ENCODE data around the gene PFKFB2. TPM values are rescaled to one million over a fixed set of nuclear protein-coding genes. Genes with fewer than 3 reads are reported as not detected.

Gene PFKFB2
- polyA plus RNA-seq, 1 donor (not counting 4 experiments of a cell fraction or from before 2014, with no cell fraction given), result 12.2 TPM

GRCh38 chr1:207055386-207056001 is 2.4 kb downstream of the PFKFB2 start:
- Histone ChIP-seq H4K20me1 (ENCODE audit: control insufficient read depth, extremely low read depth, insufficient read depth, low read length) (no peaks in the 10 kb centered on the region), H3K27me3 (ENCODE audit: control insufficient read depth, extremely low read depth, insufficient read depth, low read length) (no peaks in the 10 kb centered on the region), H3K27ac (ENCODE audit: control insufficient read depth, insufficient read depth, low read length) (no peak overlapping the region), H3K36me3 (ENCODE audit: control insufficient read depth in 2 of 2, extremely low read depth in 1 of 2, insufficient read depth in 2 of 2, low read length in 2 of 2) (peaks cover 2 to 3% of the 10 kb centered on the region in 2 experiments), H3K9me3 (ENCODE audit: control insufficient read depth, low read depth, low read length) (no peaks in the 10 kb centered on the region), H3K4me1 (ENCODE audit: control insufficient read depth, extremely low read depth, insufficient read depth, low read length) (peaks cover 26% of the 10 kb centered on the region), H3K9me1 (ENCODE audit: control insufficient read depth, extremely low read depth, insufficient read depth, low read length) (no peaks in the 10 kb centered on the region), H3K9ac (ENCODE audit: control insufficient read depth, extremely low read depth, insufficient read depth, low read length) (no peak overlapping the region), H3K4me3 (ENCODE audit: control insufficient read depth in 2 of 3, extremely low read depth in 1 of 3, insufficient read depth in 2 of 3, low read depth in 1 of 3, low read length in 3 of 3) (no peak overlapping the region), H3K4me2 (ENCODE audit: control insufficient read depth, extremely low read depth, insufficient read depth, low read depth, low read length) (no peak overlapping the region), H2AFZ (ENCODE audit: control insufficient read depth, low read length) (no peak overlapping the region), H3K79me2 (ENCODE audit: control insufficient read depth, insufficient read depth, low read length) (peaks cover 3% of the 10 kb centered on the region)
- dilution Hi-C loops (cut with MboI; ENCODE audit: extremely low pct_ligation_motif_present, low sequenced_read_pairs), result no loop called here
- DNase-seq (ENCODE audit: low read depth, low spot score) (no peak), FAIRE-seq (no peak)
- TF ChIP-seq CTCF (optimal IDR thresholded peaks at IDR 0.05 in 1 of 3, IDR thresholded peaks at IDR 0.05 in 1 of 3, conservative IDR thresholded peaks at IDR 0.05 in 1 of 3; ENCODE audit: extremely low read depth in 1 of 3, insufficient read depth in 2 of 3, low read length in 3 of 3) (no peak), EZH2 (IDR thresholded peaks at IDR 0.05; ENCODE audit: low read length) (no peak)

- Histone ChIP-seq H3K4me3 (ENCODE audit: control insufficient read depth in 2 of 3, extremely low read depth in 1 of 3, insufficient read depth in 2 of 3, low read depth in 1 of 3, low read length in 3 of 3) (no peak overlapping the region), H3K9me3 (ENCODE audit: control insufficient read depth, low read depth, low read length) (no peaks in the 10 kb centered on the region), H3K27ac (ENCODE audit: control insufficient read depth, insufficient read depth, low read length) (no peak overlapping the region), H3K79me2 (ENCODE audit: control insufficient read depth, insufficient read depth, low read length) (no peaks in the 10 kb centered on the region), H3K36me3 (ENCODE audit: control insufficient read depth in 2 of 2, extremely low read depth in 1 of 2, insufficient read depth in 2 of 2, low read length in 2 of 2) (peaks cover 5 to 8% of the 10 kb centered on the region in 2 experiments), H3K27me3 (ENCODE audit: control insufficient read depth, extremely low read depth, insufficient read depth, low read length) (no peaks in the 10 kb centered on the region), H3K4me1 (ENCODE audit: control insufficient read depth, extremely low read depth, insufficient read depth, low read length) (peaks cover 18% of the 10 kb centered on the region), H4K20me1 (ENCODE audit: control insufficient read depth, extremely low read depth, insufficient read depth, low read length) (no peaks in the 10 kb centered on the region), H2AFZ (ENCODE audit: control insufficient read depth, low read length) (no peak overlapping the region), H3K9me1 (ENCODE audit: control insufficient read depth, extremely low read depth, insufficient read depth, low read length) (no peaks in the 10 kb centered on the region), H3K9ac (ENCODE audit: control insufficient read depth, extremely low read depth, insufficient read depth, low read length) (no peak overlapping the region), H3K4me2 (ENCODE audit: control insufficient read depth, extremely low read depth, insufficient read depth, low read depth, low read length) (no peak overlapping the region)
- FAIRE-seq, result no peak
- dilution Hi-C loops (cut with MboI; ENCODE audit: extremely low pct_ligation_motif_present, low sequenced_read_pairs), result no loop called here
- no peak for DNase-seq (ENCODE audit: low read depth, low spot score)
- TF ChIP-seq EZH2 (IDR thresholded peaks at IDR 0.05; ENCODE audit: low read length) (no peak), CTCF (optimal IDR thresholded peaks at IDR 0.05 in 1 of 3, IDR thresholded peaks at IDR 0.05 in 1 of 3, conservative IDR thresholded peaks at IDR 0.05 in 1 of 3; ENCODE audit: extremely low read depth in 1 of 3, insufficient read depth in 2 of 3, low read length in 3 of 3) (no peak)
Measured at GRCh38 chr1:207056673-207057072, 3.6 kb downstream of the PFKFB2 start.
